ENCODE measurements around the gene ADAMTS14. TPM values are rescaled to one million over a fixed set of nuclear protein-coding genes. Genes with fewer than 3 reads are reported as not detected.

ADAMTS14 gene
- total RNA-seq, 1 experiment from 2014 or later: not detected

DNA sequence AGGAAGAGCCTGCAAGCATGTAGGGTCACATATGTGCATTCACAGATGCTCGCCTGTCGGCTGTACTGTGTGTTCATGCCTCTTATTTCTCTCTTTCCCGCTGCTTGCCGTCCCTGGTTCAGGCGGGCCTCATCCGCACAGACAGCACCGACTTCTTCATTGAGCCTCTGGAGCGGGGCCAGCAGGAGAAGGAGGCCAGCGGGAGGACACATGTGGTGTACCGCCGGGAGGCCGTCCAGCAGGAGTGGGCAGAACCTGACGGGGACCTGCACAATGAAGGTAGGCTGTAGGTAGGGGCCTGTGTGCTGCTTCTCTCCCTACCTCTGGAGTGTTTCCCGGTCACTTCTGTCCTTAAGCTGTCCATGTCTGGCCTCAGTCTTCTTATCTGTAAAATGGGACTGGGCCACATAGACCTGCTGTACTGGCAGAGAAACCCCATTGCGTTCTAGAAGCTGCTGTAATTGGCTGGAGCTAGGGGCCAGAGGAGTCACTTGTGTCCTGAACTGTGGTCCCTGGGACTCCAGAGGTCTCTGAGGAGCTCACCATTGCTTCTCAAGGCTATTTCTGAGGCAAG, 30.0 kb downstream of the ADAMTS14 start:
- no peaks in the 10 kb centered on the region for H3K9me3 Mint-ChIP-seq (ENCODE audit: unreplicated experiment)

DNA sequence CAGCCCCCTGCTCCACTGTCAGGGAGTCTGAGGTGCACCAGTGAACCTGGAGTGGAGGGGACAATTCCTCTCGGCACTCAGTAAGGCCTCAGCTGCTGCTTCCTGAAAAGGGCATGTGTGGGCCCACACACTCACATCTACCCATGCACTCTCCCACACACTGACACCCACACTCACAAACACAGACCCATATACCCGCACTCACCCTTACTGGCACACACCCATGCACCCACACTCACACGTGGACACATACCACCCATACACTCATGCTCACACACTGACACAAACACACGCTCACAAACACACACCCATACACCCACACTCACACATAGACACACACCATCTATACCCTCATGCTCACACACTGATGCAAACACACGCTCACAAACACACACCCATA, 31.9 kb downstream of the ADAMTS14 start:
- no peaks in the 10 kb centered on the region for H3K36me3 ChIP-seq (ENCODE audit: control insufficient read depth, insufficient read depth, low read length)
- Mint-ChIP-seq H3K4me3 (ENCODE audit: unreplicated experiment) (no peak overlapping the region), H3K27me3 (ENCODE audit: insufficient read depth, unreplicated experiment) (no peaks in the 10 kb centered on the region), H3K36me3 (ENCODE audit: insufficient read depth, unreplicated experiment) (no peaks in the 10 kb centered on the region), H3K27ac (ENCODE audit: unreplicated experiment) (no peak overlapping the region), H3K4me1 (ENCODE audit: low read depth, unreplicated experiment) (no peaks in the 10 kb centered on the region), H3K9me3 (ENCODE audit: unreplicated experiment) (no peaks in the 10 kb centered on the region)
- POLR2A ChIA-PET: no interaction called here
- H3K9me3 ChIP-seq: no peaks in the 10 kb centered on the region
- BruUV-seq (replicated peaks): no TSS peak
- intact Hi-C loops (cut with micrococcal nuclease; ENCODE audit: unreplicated experiment): no loop called here
- CTCF ChIA-PET: no interaction called here
- H3K4me3 ChIP-seq (ENCODE audit: low read depth, low read length): no peak overlapping the region
- TF ChIP-seq, protein P1, sequence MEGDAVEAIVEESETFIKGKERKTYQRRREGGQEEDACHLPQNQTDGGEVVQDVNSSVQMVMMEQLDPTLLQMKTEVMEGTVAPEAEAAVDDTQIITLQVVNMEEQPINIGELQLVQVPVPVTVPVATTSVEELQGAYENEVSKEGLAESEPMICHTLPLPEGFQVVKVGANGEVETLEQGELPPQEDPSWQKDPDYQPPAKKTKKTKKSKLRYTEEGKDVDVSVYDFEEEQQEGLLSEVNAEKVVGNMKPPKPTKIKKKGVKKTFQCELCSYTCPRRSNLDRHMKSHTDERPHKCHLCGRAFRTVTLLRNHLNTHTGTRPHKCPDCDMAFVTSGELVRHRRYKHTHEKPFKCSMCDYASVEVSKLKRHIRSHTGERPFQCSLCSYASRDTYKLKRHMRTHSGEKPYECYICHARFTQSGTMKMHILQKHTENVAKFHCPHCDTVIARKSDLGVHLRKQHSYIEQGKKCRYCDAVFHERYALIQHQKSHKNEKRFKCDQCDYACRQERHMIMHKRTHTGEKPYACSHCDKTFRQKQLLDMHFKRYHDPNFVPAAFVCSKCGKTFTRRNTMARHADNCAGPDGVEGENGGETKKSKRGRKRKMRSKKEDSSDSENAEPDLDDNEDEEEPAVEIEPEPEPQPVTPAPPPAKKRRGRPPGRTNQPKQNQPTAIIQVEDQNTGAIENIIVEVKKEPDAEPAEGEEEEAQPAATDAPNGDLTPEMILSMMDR (IDR thresholded peaks at IDR 0.05; ENCODE audit: insufficient read depth in 1 of 2, low read depth in 1 of 2, low read length in 1 of 2, severe bottlenecking in 1 of 2, unreplicated experiment in 1 of 2): no peak
- no peak for DNase-seq
- H3K4me1 ChIP-seq: no peaks in the 10 kb centered on the region
- no peaks in the 10 kb centered on the region for H3K27me3 ChIP-seq (replicated peaks; ENCODE audit: control insufficient read depth, insufficient read depth, low read length)

More for the DNA sequence above, 30.0 kb downstream of the ADAMTS14 start:
- H3K36me3 ChIP-seq (ENCODE audit: control insufficient read depth, insufficient read depth, low read length): no peaks in the 10 kb centered on the region
- no peaks in the 10 kb centered on the region for H3K4me1 ChIP-seq
- ChIA-PET POLR2A (no interaction called here), CTCF (no interaction called here)
- H3K27me3 Mint-ChIP-seq (ENCODE audit: insufficient read depth, unreplicated experiment): no peaks in the 10 kb centered on the region
- no peak overlapping the region for H3K4me3 ChIP-seq (ENCODE audit: low read depth, low read length)
- H3K9me3 ChIP-seq: no peaks in the 10 kb centered on the region
- H3K27ac Mint-ChIP-seq (ENCODE audit: unreplicated experiment): no peak overlapping the region
- no peaks in the 10 kb centered on the region for H3K27me3 ChIP-seq (replicated peaks; ENCODE audit: control insufficient read depth, insufficient read depth, low read length)
- H3K4me3 Mint-ChIP-seq (ENCODE audit: unreplicated experiment): no peak overlapping the region
- intact Hi-C loops (cut with micrococcal nuclease; ENCODE audit: unreplicated experiment): no loop called here
- TF ChIP-seq, protein P1 (IDR thresholded peaks at IDR 0.05; ENCODE audit: insufficient read depth in 1 of 2, low read depth in 1 of 2, low read length in 1 of 2, severe bottlenecking in 1 of 2, unreplicated experiment in 1 of 2): no peak
- no TSS peak for BruUV-seq (replicated peaks)
- no peaks in the 10 kb centered on the region for H3K36me3 Mint-ChIP-seq (ENCODE audit: insufficient read depth, unreplicated experiment)
- DNase-seq: no peak
- H3K4me1 Mint-ChIP-seq (ENCODE audit: low read depth, unreplicated experiment): no peaks in the 10 kb centered on the region

DNA sequence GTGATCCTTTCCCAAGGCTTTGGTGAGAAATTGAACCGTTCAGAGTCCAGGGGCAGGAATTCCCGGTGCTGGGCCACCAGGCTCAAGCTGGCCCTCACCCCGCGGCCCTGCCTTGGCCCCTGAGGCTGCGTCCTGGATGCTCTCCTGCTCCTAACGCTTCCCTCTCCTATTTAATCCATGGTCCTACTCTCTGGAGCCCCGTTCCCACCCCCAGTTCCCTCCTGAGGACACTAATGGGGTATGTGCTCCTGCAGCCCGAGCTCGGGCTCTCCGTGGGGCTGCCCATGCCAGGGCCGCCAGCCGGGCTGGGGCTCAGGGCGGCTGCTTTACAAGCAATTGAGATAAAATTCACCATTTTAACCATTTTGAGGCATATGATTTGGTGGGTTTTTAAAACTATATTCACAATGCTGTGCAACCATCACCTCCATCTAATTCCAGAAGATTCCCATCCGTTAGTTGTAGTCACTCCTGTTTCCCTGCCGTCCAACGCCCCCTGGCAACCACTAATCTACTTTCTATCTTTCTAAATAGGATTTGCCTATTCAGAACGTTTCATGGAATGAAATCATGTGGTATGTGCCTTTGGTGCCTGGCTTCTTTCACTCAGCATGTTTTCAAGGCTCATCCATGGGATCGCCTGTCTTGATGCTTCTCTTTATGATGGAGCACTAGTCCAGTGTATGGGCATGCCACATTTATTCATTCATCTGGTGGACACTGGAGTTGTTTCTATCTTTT, 33.0 kb downstream of the ADAMTS14 start:
- TF ChIP-seq, protein P1 (IDR thresholded peaks at IDR 0.05; ENCODE audit: insufficient read depth in 1 of 2, low read depth in 1 of 2, low read length in 1 of 2, severe bottlenecking in 1 of 2, unreplicated experiment in 1 of 2): no peak
- Mint-ChIP-seq H3K27me3 (ENCODE audit: insufficient read depth, unreplicated experiment) (no peaks in the 10 kb centered on the region), H3K36me3 (ENCODE audit: insufficient read depth, unreplicated experiment) (no peaks in the 10 kb centered on the region), H3K4me3 (ENCODE audit: unreplicated experiment) (no peak overlapping the region), H3K9me3 (ENCODE audit: unreplicated experiment) (no peaks in the 10 kb centered on the region), H3K27ac (ENCODE audit: unreplicated experiment) (no peak overlapping the region), H3K4me1 (ENCODE audit: low read depth, unreplicated experiment) (no peaks in the 10 kb centered on the region)
- H3K4me3 ChIP-seq (ENCODE audit: low read depth, low read length): no peak overlapping the region
- H3K9me3 ChIP-seq: no peaks in the 10 kb centered on the region
- H3K4me1 ChIP-seq: no peaks in the 10 kb centered on the region
- intact Hi-C loops (cut with micrococcal nuclease; ENCODE audit: unreplicated experiment): no loop called here
- POLR2A ChIA-PET: no interaction called here
- no peaks in the 10 kb centered on the region for H3K36me3 ChIP-seq (ENCODE audit: control insufficient read depth, insufficient read depth, low read length)
- CTCF ChIA-PET: no interaction called here
- no peaks in the 10 kb centered on the region for H3K27me3 ChIP-seq (replicated peaks; ENCODE audit: control insufficient read depth, insufficient read depth, low read length)
- no peak for DNase-seq
- no TSS peak for BruUV-seq (replicated peaks)

Data from Caco-2 (cell line).